ENCODE data around the gene MAST3.
A peak's percentile ranks its signal among the peaks of the same experiment; 100 is the strongest.

Gene MAST3

DNA sequence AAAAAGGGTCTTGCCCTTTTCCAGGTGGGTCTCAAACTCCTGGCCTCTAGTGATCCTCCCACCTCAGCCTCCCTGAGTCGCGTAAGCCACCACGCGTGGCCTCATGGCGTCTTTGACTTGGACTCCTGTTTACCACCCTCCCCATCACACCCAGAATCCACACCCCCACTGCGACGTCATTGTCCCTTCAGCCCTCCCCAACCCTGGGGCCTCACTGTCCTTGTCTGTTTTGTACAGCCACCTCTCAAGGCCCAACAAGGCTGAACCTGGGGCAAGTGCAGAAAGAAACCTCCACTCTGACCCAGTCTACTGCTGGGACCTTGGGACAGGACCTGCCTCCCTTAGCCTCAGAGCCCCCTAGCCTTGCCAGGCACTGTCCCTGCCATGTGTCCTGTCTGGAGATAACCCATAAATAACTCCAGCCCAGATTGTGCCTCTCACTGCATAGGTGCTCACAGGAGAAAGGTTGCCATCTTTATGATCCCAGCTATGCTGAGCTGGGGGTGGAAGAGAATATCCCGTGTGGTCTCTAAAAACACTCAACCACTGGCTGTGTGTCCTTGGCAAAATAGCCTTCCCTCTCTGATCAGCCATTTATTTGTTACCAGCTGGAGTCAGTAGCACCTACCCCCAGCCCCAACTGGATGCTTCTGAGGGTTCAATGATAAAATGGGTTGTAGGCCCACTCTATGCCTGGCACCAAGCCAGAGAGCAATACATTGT, 74.2 kb downstream of the MAST3 start:
- TF ChIP-seq, protein P1, sequence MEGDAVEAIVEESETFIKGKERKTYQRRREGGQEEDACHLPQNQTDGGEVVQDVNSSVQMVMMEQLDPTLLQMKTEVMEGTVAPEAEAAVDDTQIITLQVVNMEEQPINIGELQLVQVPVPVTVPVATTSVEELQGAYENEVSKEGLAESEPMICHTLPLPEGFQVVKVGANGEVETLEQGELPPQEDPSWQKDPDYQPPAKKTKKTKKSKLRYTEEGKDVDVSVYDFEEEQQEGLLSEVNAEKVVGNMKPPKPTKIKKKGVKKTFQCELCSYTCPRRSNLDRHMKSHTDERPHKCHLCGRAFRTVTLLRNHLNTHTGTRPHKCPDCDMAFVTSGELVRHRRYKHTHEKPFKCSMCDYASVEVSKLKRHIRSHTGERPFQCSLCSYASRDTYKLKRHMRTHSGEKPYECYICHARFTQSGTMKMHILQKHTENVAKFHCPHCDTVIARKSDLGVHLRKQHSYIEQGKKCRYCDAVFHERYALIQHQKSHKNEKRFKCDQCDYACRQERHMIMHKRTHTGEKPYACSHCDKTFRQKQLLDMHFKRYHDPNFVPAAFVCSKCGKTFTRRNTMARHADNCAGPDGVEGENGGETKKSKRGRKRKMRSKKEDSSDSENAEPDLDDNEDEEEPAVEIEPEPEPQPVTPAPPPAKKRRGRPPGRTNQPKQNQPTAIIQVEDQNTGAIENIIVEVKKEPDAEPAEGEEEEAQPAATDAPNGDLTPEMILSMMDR (conservative IDR thresholded peaks at IDR 0.05; ENCODE audit: low read depth, low read length): no peak
- no peak overlapping the region for H3K4me3 ChIP-seq (ENCODE audit: low read length)
- DNase-seq (ENCODE audit: low read depth): no peak

DNA sequence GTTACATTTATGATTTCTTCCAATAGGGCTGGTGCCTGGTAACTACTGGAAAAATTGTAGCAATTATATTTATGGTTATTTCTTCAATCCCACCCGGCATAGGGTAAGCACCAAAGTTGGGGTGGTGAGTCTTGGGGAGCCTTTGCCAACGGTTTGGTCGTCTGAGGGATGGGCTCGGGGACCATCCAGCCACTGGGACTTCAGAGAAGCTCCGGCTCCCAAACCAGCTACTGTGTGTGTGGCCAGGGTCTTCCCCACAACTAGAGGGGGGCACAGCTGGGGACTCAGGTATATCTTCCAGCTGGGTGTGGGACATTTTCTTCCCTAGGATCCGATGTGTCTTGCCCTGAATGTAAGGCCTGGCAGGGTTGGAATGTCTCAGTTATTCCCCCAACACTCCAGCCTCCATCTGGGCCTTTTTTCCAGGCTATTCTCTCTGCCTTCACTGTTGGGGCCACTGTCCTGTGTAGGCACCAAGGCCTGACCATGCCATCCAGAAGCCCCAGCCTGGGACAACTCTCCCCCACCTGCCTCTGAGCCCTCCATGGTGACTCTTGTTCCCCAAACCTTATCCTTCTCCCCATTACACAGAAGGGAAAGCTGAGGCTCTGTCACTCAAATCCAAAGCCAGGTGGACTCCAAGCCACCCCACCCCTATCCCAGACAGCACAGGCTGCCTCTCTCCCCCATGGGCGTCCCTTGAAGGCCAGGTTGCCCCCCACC, 74.9 kb downstream of the MAST3 start:
- DNase-seq (ENCODE audit: low read depth): no peak
- no peak overlapping the region for H3K4me3 ChIP-seq (ENCODE audit: low read length)
- TF ChIP-seq, protein P1 (conservative IDR thresholded peaks at IDR 0.05; ENCODE audit: low read depth, low read length): no peak

DNA sequence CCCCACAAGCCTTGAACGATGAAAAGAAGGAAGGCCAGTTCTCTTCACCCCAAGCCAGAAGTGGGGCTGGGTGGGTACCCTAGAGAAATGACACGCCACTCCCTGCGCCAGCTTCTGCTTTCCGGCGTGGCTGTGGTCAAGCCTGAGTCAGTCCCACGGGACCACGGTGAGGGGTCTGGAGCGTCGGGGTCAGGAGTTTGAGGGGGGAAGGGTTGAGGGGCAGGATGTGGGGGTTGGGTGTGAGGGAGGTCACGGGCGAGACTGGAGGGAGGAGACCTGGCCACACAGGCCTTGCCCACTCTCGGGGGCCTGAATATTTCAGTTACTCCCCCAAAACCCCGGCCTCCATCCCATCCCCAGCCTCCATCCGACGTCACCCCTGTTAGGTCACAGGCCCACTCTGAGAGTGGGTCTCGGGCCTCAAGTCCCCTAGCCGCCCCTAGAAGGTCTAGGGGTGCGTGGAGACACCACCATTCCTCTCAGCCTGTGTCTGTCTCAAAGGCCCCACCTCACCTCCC, 75.5 kb downstream of the MAST3 start:
- TF ChIP-seq, protein P1 (conservative IDR thresholded peaks at IDR 0.05; ENCODE audit: low read depth, low read length): no peak
- H3K4me3 ChIP-seq (ENCODE audit: low read length): peak overlapping the region; percentile 61
- DNase-seq (ENCODE audit: low read depth): no peak

DNA sequence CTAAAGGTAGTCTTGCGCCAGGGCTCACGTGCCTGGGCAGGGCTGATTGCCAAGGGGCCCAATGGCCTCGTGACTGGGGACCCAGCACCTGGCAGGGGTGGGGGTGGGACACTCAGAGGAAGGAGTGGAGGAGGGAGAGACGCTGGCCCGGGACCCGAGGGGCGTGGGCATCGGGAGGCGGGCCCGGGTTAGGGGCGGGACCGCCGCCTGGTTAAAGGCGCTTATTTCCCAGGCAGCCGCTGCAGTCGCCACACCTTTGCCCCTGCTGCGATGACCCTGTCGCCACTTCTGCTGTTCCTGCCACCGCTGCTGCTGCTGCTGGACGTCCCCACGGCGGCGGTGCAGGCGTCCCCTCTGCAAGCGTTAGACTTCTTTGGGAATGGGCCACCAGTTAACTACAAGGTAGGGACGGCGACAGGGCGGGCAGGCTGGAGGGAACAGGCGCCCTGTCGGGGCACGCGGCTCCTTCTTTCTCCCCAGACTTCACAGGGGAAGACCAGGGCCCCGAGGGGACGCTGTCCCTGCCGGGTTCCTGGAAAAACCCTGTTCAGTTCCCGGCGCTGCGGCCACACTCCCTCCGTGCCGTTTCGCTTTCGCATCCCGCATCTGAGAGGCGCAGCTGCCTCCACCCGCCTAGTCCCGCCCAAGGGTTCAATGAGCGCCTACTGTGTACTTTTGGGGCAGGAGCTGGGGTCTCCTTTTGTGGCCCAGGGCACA, 76.2 kb downstream of the MAST3 start, which contains the start of gene IFI30:
TSS of gene IFI30 (plus strand) at position 242 of the 717 bp plus-strand sequence. CDS start at position 271, 29 bp downstream.
- DNase-seq (ENCODE audit: low read depth): no peak
- TF ChIP-seq, protein P1 (conservative IDR thresholded peaks at IDR 0.05; ENCODE audit: low read depth, low read length): no peak

DNA sequence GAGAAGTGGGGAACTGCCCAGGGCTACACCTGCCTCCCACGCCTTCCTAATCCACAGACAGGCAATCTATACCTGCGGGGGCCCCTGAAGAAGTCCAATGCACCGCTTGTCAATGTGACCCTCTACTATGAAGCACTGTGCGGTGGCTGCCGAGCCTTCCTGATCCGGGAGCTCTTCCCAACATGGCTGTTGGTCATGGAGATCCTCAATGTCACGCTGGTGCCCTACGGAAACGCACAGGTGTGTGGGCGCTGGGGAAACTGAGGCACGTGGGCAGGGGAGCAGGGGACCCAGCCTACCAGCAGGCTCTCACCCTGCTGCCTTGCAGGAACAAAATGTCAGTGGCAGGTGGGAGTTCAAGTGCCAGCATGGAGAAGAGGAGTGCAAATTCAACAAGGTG, 77.4 kb downstream of the MAST3 start:
- peak overlapping the region; percentile 1 for H3K4me3 ChIP-seq (ENCODE audit: low read length)
- no peak for DNase-seq (ENCODE audit: low read depth)
- TF ChIP-seq, protein P1 (conservative IDR thresholded peaks at IDR 0.05; ENCODE audit: low read depth, low read length): no peak

More for the DNA sequence above, 76.2 kb downstream of the MAST3 start, which contains the start of gene IFI30:
- H3K4me3 ChIP-seq (ENCODE audit: low read length): peak within 1 kb of the TSS; percentile 61

DNA sequence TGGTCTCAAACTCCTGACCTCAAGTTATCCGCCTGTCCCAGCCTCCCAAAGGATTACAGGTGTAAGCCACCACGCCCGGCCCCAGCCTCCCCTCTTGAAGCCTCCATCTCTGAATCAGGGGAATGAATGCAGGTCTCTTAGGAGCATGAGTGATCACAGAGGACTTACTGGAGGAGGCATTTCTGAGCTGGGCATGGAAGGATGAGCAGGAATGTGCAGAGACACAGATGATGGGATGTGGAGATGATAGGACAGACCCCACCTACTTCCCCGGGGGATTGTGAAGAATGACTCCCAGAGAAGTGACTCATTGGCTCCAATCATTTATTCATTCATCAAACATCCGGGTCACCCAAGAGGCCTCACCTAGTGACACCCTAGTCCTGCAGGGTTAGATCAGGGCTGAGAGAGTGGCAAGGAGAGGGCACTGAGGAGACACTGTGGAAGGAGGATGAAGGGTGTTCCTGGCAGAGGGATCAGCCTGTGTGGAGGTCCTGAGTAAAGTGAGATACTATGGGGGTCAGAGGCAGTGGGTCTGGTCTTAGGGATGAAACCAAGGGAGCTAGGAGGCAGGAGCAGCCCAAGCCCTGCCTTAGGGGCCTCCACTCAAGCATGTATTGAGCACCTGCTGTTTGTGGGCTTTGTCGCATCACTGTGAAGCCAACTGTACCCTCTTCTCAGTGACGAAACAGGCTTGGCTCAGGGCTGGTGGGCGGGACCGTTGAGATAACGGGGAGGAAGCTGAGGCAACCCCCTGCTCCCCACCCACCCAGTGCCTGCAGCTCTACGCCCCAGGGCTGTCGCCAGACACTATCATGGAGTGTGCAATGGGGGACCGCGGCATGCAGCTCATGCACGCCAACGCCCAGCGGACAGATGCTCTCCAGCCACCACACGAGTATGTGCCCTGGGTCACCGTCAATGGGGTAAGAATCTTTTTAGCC, 79.1 kb downstream of the MAST3 start:
- DNase-seq (ENCODE audit: low read depth): no peak
- H3K4me3 ChIP-seq (ENCODE audit: low read length): no peak overlapping the region
- TF ChIP-seq, protein P1 (conservative IDR thresholded peaks at IDR 0.05; ENCODE audit: low read depth, low read length): no peak

Measured in retinal pigment epithelial cell (primary cell).